HepG2 (cell line): ENCODE data around the gene STX2. TPM values are rescaled to one million over a fixed set of nuclear protein-coding genes. Genes with fewer than 3 reads are reported as not detected.
A peak's percentile ranks its signal among the peaks of the same experiment; 100 is the strongest.

Source experiments
- ATAC-seq: fragments of 200-7000 bp; cut with Tn5 transposase; 3 replicates; pipeline ENCODE4 v1.9.1; 2020; ENCODE audit warnings: mild to moderate bottlenecking, moderate library complexity
- BruUV-seq: library from RNA; stranded (reverse); fragments of 400-500 nt; replicated peaks from 2 replicates; lab custom pipeline; 2021; lab: Mats Ljungman, UMichigan
- CTCF ChIA-PET: fragments of 300-600 bp; formaldehyde crosslinking; extraction: SDS; loops from one replicate; lab custom pipeline; 2021; ENCODE audit warnings: low total read pairs, inconsistent platforms, low intra/inter-chr PET ratio; lab: Yijun Ruan, JAX
- POLR2A ChIA-PET: fragments of 350-600 bp; sonication (Branson Sonifier 250); formaldehyde crosslinking; loops from one replicate; lab custom pipeline; 2020; ENCODE audit warnings: antibody characterized with exemption, inconsistent platforms; lab: Yijun Ruan, JAX
- DNase-seq: peaks from one replicate; pipeline ENCODE4 v3.0.0-alpha.2; 2015; ENCODE audit warnings: low spot score
- FAIRE-seq: peaks from 3 replicates; lab custom pipeline; 2011; peaks lifted over from hg19 to GRCh38; lab: Jason Lieb, UNC
- H2AFZ ChIP-seq: one replicate; pipeline ENCODE4 v1.6.1; 2011; ENCODE audit warnings: low read length, inconsistent platforms
- H3K27ac ChIP-seq: fragments of 300-600 bp; 3 replicates; pipeline ENCODE4 v1.8.0; 2011; ENCODE audit warnings: mixed run types, mild to moderate bottlenecking, mixed read lengths, low read length, inconsistent platforms; ENCODE audit not compliant: insufficient read depth; ENCODE audit errors: extremely low read length
- H3K27me3 ChIP-seq, 2 experiments: fragments of 200-600 bp in 1 of 2; 2 replicates in 1 of 2; 3 replicates in 1 of 2; pipeline versions ENCODE4 v1.6.0 to v1.8.0; 2011; ENCODE audit warnings: low read length in 2 of 2, mild to moderate bottlenecking in 2 of 2, moderate library complexity in 2 of 2, inconsistent platforms in 1 of 2; ENCODE audit not compliant: insufficient read depth in 2 of 2, control insufficient read depth in 1 of 2
- H3K36me3 ChIP-seq, 2 experiments: fragments of 200-600 bp in 1 of 2; replicated peaks in 1 of 2; 2 replicates in 1 of 2; 3 replicates in 1 of 2; pipeline versions ENCODE4 v1.5.1 to v1.8.0; 2011; ENCODE audit warnings: low read length in 2 of 2, inconsistent platforms in 1 of 2; ENCODE audit not compliant: insufficient read depth in 2 of 2, control insufficient read depth in 1 of 2
- H3K4me1 ChIP-seq: 2 replicates; pipeline ENCODE4 v1.5.1; 2012; ENCODE audit warnings: low read length, inconsistent platforms; ENCODE audit not compliant: insufficient read depth
- H3K4me2 ChIP-seq: 2 replicates; pipeline ENCODE4 v1.6.0; 2011; ENCODE audit warnings: low read depth, low read length, inconsistent platforms
- H3K4me3 ChIP-seq, 3 experiments: fragments of 200-600 bp in 1 of 3; sonication (generic), shearing (Covaris generic) in 1 of 3; replicated peaks in 1 of 3; 2 replicates each; pipeline ENCODE4 v1.5.1; 2011 to 2016; ENCODE audit warnings: low read length in 3 of 3, inconsistent platforms in 2 of 3, low read depth in 2 of 3, mild to moderate bottlenecking in 2 of 3, control low read depth in 1 of 3, mixed read lengths in 1 of 3; ENCODE audit not compliant: insufficient read depth in 1 of 3
- H3K79me2 ChIP-seq: one replicate; pipeline ENCODE4 v1.6.1; 2011; ENCODE audit warnings: low read length, inconsistent platforms; ENCODE audit not compliant: insufficient read depth
- H3K9ac ChIP-seq: 2 replicates; pipeline ENCODE4 v1.6.0; 2011; ENCODE audit warnings: mild to moderate bottlenecking, low read depth, low read length, inconsistent platforms; ENCODE audit not compliant: insufficient read depth
- H3K9me3 ChIP-seq: 2 replicates; pipeline ENCODE4 v1.5.1; 2012; ENCODE audit warnings: mild to moderate bottlenecking, low read length
- H4K20me1 ChIP-seq: 2 replicates; pipeline ENCODE4 v1.6.0; 2011; ENCODE audit warnings: inconsistent platforms, mild to moderate bottlenecking, low read length, moderate library complexity; ENCODE audit not compliant: insufficient read depth
- AGO2 ChIP-seq: fragments of 200-400 bp; formaldehyde crosslinking; optimal IDR thresholded peaks from 2 replicates; pipeline ENCODE3; 2017; ENCODE audit warnings: mild to moderate bottlenecking, low read depth, low read length, moderate library complexity
- BRD4 ChIP-seq: sonication (generic); formaldehyde crosslinking; IDR thresholded peaks from 2 replicates; pipeline ENCODE4 v1.4.0; 2020; ENCODE audit warnings: missing genetic modification reagents
- NRL ChIP-seq: sonication (generic); formaldehyde crosslinking; IDR thresholded peaks from 2 replicates; pipeline ENCODE4 v1.5.0; 2020; ENCODE audit warnings: missing genetic modification reagents, mild to moderate bottlenecking, moderate library complexity, borderline replicate concordance
- SMAD3 ChIP-seq: sonication (generic); formaldehyde crosslinking; IDR thresholded peaks from 2 replicates; pipeline ENCODE4 v1.4.0; 2020; ENCODE audit warnings: missing genetic modification reagents
- ZNF709 ChIP-seq: sonication (generic); formaldehyde crosslinking; IDR thresholded peaks from 2 replicates; pipeline ENCODE4 v1.5.0; 2020; ENCODE audit warnings: mild to moderate bottlenecking, missing genetic modification reagents
- WGBS: methylation state at CpG from one replicate; pipeline ENCODE4 v1.1.6; 2017; ENCODE audit warnings: low lambda C conversion rate; 5-methylcytosine and 5-hydroxymethylcytosine counted together
- in situ Hi-C: cut with HindIII; loops from 2 replicates; pipeline ENCODE4 v1.10.0; 2017; ENCODE audit warnings: low pct_unique_long_range_greater_than_20kb; ENCODE audit not compliant: extremely low pct_ligation_motif_present
- intact Hi-C: fragments of 100-400 bp; cut with micrococcal nuclease; formaldehyde crosslinking; loops from one replicate; pipeline ENCODE4 v1.10.0; 2022; ENCODE audit not compliant: unreplicated experiment
- polyA plus RNA-seq, 8 experiments: library from polyadenylated mRNA; depleted of rRNA in 3 of 8; stranded (reverse) in 7 of 8; unstranded in 1 of 8; fragments of >200 nt; fragmentation: Illumina TruSeq in 4 of 8; extraction: Trizol in 4 of 8; gene quantifications; 2 replicates each; pipeline versions ENCODE4 v1.2.1 to v1.2.3, GENCODE V29; 2011 to 2016; ENCODE audit warnings: low read depth in 4 of 8, missing spikeins in 1 of 8, mixed read lengths in 1 of 8; ENCODE audit not compliant: insufficient read depth in 1 of 8
- total RNA-seq, 5 experiments: library from RNA; depleted of rRNA; stranded (reverse); fragments of >200 nt; fragmentation: Illumina TruSeq; extraction: Trizol; gene quantifications; 2 replicates each; pipeline ENCODE4 v1.2.3, GENCODE V29; 2016; ENCODE audit warnings: low read depth in 1 of 5
- TF ChIP-seq, protein P1 (sequence below): conservative IDR thresholded peaks from 2 replicates; pipeline ENCODE4 v1.6.1; 2018; ENCODE audit warnings: missing genetic modification reagents

Gene STX2
- total and polyA plus RNA-seq, 2 of the 13 experiments (the other 11 are each of a cell fraction or from before 2014, with no cell fraction given) = 13.4 to 25.1 TPM

- no peak for TF ChIP-seq NRL
- no peak for TF ChIP-seq BRD4 (CRISPR knock-in tag)
- TF ChIP-seq ZNF709 (CRISPR knock-in tag) = no peak
Observed at GRCh38 chr12:130787445-130788410, 51.3 kb downstream of the STX2 start (continued).

DNA sequence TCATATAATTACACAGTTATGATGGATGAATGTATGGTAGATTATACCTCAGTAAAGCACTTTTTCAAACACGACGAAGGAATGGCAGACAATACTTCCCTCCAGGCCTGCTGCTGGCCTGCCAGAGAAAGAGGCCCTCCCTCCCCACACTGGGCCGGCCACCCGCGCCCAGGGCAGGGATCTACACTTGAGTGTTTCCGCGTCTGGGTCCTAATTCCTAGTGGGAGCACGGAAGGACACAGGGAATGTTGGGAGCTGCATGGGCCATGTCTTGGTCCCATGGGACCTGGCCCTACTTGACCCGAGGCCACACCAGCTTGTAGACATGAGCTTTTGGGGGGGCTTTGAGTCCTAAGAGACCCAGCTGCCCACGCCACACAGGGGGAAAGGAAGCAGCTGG is 52.0 kb downstream of the STX2 start:
- H3K79me2 ChIP-seq = no peaks in the 10 kb centered on the region
- intact Hi-C loops = no loop called here

More for the DNA sequence above, 52.0 kb downstream of the STX2 start:
- H3K4me3 ChIP-seq = no peak overlapping the region
- no peak overlapping the region for H3K27ac ChIP-seq
- peaks cover 7% of the 10 kb centered on the region for H3K9me3 ChIP-seq
- BruUV-seq = no TSS peak
- H4K20me1 ChIP-seq = no peaks in the 10 kb centered on the region
- WGBS = 95% methylated on average over 8 of the region's 10 CpGs
- no peaks in the 10 kb centered on the region for H3K4me1 ChIP-seq
- H3K27me3 ChIP-seq = no peaks in the 10 kb centered on the region
- in situ Hi-C loops = no loop called here
- FAIRE-seq (no peak), ATAC-seq (no peak), DNase-seq (no peak)
- ChIA-PET CTCF (no interaction called here), POLR2A (no interaction called here)
- no peak overlapping the region for H3K9ac ChIP-seq
- H2AFZ ChIP-seq = no peak overlapping the region
- peaks cover 1 to 17% of the 10 kb centered on the region in 2 experiments; a peak in 3 of 5 replicates for H3K36me3 ChIP-seq
- no peak overlapping the region for H3K4me2 ChIP-seq
- TF ChIP-seq, protein P1, sequence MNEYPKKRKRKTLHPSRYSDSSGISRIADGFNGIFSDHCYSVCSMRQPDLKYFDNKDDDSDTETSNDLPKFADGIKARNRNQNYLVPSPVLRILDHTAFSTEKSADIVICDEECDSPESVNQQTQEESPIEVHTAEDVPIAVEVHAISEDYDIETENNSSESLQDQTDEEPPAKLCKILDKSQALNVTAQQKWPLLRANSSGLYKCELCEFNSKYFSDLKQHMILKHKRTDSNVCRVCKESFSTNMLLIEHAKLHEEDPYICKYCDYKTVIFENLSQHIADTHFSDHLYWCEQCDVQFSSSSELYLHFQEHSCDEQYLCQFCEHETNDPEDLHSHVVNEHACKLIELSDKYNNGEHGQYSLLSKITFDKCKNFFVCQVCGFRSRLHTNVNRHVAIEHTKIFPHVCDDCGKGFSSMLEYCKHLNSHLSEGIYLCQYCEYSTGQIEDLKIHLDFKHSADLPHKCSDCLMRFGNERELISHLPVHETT = no peak
- TF ChIP-seq AGO2 (peak; percentile 40), SMAD3 (CRISPR knock-in tag) (no peak)
